ENCODE results near the gene PTH1R.
A peak's percentile ranks its signal among the peaks of the same experiment; 100 is the strongest.
"Not testable (repeated sequence)": the region's sequence is repeated elsewhere in the genome, so short reads cannot be mapped to it uniquely, and the experiment has no call there.

PTH1R gene

DNA sequence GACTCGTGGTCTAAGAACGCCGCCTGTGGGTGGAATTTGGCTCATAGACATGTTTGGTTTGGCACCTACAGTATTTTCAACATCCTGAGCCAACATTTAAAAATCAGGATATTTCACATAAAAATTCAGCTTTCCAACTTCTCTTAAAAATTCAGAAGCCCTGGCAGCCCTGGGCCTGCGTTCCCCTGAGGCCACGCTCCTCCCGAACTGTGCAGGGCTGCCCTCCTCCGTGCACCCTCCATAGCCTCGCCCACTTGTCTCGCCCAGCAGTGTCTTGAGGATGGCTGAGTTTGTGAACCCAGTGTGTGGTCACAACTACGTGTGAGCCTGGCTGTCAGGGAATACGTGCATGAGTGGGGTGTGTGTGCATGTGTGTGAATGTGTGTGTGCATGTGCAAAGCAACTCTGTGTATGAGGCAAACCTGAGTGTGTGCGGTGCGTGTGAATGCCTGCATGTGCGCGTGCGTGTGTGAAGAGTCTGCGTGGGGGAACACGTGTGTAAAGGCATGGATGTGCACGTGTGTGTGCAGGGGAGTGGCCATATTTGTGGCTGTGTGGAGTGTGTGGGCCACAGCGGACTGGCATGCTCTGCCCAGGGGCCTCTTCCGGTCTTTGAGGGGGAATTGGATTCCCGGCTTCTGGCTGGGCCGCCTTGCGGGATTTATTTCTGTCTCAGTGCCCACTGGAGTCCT, 30.9 kb downstream of the PTH1R start:
- DNase-seq (ENCODE audit: extremely low spot score, insufficient read length, low read depth) (no peak), FAIRE-seq (no peak)

GRCh38 chr3:46908986-46909534, 31.5 kb downstream of the PTH1R start:
- FAIRE-seq (no peak), DNase-seq (ENCODE audit: extremely low spot score, insufficient read length, low read depth) (no peak)

DNA sequence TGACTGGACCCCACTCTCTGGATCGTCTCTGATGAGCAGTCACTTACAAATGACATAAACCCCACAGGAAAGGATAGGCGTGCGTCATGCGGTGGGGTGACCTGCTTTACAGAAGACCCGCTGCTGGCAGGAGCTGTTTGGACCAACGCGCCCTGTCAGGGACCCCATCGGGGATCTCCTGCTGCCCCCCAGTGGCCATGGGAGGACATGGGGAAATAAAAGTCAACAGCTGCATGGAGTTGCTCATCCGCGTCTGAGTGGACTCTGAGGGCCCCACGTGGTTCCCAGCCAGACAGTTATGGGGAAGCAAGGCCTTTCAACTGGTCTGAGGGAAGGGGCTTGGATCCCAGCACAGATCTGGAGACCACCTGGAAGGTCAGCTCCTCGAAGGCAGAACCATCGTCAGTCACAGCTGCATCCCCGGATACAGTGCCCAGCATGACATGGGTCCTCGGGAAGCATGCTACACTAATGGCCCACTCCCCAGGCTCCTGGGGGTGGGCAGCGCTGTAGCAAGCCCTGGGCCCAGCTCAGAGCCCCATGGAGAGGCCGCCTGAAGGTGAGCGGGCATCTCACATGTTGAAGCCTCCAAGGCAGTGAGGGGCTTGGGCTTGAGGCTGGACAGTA, 32.1 kb downstream of the PTH1R start:
- FAIRE-seq = peak; percentile 59

DNA sequence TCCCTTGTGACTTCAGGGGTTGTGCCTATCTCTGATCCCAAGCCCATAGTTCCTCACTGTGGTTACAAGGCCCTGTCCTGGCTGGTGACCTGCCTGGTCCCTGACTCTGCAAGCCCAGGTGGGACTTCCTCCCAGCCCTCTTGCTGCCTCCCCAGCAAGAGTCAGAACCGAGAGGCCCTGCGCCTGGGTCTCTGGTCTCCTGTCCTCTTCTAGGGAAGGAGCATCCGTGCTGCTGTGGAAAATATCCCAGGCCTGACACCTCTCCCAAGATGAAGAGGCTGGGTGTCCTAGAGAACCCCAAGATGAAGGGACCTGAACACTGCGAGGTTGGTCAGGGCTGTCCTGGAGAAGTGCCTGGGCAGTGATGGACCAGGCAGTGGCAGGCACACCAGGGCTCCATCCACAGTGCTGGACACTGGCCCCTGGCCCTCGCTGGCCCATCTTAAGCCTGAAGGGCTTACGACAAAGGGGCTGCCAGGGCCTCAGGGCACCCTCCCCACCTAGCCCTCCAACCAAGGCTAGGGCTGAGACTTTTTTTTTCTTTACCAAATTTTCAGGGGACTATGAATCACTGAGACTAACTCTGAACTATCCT, 32.7 kb downstream of the PTH1R start:
- DNase-seq (ENCODE audit: extremely low spot score, insufficient read length, low read depth) = no peak
- FAIRE-seq = no peak

More for the DNA sequence above, 32.1 kb downstream of the PTH1R start:
- peak; percentile 81 for DNase-seq (ENCODE audit: extremely low spot score, insufficient read length, low read depth)

GRCh38 chr3:46910914-46911313, 33.4 kb downstream of the PTH1R start:
- not testable (repeated sequence) for FAIRE-seq; DNase-seq (ENCODE audit: extremely low spot score, insufficient read length, low read depth)

DNA sequence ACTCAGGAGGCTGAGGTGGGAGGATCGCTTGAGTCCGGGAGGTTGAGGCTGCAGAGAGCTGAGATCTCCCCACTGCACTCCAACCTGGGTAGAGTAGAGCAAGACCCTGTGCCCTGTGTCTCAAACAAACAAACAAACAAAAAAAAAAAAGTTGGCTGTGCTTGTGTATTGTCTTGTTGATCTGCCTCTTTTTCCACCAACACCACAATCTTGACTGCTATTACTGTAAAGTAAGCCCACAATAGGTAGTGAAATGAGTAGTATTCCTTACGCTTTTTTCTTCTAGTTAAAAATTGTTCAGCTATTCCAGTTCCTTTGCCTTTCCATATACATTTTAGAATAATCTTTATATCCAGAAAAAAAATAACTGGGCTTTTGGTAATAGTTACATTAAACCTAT, 35.5 kb downstream of the PTH1R start:
- DNase-seq (ENCODE audit: extremely low spot score, insufficient read length, low read depth) (no peak), FAIRE-seq (no peak)

DNA sequence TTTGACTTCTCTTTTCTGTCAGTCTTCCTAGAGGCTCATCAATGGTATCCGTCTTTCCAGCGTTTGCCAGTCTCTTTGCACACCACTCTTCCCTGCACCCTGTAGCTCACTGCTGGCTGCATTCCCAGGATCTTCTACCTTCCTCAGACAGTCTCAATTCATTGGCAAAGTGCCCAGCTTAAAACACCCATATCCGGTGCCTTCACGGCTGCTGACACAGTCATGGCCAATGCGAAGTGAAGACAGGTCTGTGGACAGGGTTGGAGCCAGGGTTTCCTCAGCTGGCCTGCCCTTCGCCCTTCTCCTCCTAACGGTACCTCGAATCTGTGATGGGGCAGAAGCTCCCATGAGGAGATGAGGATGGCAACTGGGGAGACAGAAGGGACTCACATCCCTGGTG, 36.1 kb downstream of the PTH1R start:
- FAIRE-seq (no peak), DNase-seq (ENCODE audit: extremely low spot score, insufficient read length, low read depth) (no peak)

DNA sequence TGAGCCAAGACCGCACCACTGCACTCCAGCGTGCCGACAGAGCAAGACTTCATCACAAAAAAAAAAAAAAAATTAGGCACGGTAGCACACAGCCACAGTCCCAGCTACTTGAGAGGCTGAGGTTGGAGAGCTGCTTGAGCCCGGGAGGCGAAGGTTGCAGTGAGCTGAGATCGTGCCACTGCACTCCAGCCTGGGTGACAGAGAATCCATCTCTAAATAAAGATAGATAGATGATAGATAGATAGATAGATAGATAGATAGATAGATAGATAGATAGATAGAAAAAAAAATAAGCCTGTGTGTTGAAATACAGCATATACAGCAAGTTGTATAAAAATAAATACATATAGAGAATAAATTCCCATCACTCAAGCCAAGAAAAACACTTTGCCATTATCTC, 37.3 kb downstream of the PTH1R start:
- FAIRE-seq = no peak
- no peak for DNase-seq (ENCODE audit: extremely low spot score, insufficient read length, low read depth)

- FAIRE-seq (no peak), DNase-seq (ENCODE audit: extremely low spot score, insufficient read length, low read depth) (no peak)
Observed at GRCh38 chr3:46915297-46915822, 37.8 kb downstream of the PTH1R start.

DNA sequence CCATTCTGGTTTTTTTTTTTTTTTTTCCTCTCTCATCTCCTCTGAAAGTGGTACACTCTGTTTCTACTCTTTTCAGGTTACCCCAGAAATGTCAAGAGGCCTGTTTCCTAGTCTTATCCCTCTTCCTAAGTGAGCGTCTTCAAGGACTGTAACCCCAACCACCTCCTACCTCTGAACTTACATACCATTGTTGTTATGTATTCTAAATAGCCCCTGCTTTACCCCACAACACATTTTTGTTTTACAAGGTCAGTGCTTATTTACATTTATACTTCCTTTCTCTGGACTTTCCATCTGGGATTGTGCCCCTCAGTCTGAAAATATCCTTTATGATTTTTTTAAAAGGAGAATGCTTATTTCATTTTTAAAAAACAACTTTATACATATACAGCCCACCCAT, 38.8 kb downstream of the PTH1R start:
- FAIRE-seq = no peak
- no peak for DNase-seq (ENCODE audit: extremely low spot score, insufficient read length, low read depth)

DNA sequence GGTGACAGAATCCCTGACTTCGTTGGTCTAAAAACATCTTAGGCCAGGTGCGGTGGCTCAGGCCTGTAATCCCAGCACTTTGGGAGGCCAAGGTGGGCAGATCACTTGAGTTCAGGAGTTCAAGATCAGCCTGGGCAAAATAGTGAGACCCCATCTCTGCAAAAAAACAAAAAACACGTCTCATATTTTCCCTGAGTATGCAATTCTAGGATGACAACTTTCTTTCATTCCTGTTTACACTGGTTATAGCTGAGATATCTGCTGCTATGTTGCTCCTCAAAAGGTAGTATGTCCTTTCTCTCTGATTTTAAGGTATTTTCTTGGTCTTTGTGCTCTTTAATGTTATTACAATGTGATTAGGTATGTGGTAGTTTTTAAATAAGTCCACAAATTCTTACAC, 39.3 kb downstream of the PTH1R start:
- no peak for DNase-seq (ENCODE audit: extremely low spot score, insufficient read length, low read depth)
- no peak for FAIRE-seq

DNA sequence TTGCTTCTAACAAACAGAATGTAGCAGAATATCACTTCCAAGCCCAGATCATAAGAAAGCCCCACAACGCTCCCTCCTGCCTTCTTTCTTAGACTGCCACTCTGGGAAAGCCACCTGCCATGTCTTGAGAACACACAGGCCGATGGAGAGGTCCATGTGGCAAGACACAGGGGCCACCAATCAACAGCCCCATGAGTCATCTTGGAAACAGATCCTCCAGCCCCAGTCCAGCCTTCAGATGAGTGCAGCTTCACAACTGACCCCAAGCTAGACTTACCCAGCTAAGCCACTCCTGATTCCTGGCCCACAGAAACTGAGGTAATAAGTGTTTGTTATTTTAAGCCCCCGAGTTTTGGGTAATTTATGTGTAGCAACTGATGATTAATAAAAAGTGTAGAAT, 39.7 kb downstream of the PTH1R start:
- no peak for DNase-seq (ENCODE audit: extremely low spot score, insufficient read length, low read depth)
- no peak for FAIRE-seq

- FAIRE-seq (no peak), DNase-seq (ENCODE audit: extremely low spot score, insufficient read length, low read depth) (no peak)
Observed at GRCh38 chr3:46918202-46918601, 40.7 kb downstream of the PTH1R start.

DNA sequence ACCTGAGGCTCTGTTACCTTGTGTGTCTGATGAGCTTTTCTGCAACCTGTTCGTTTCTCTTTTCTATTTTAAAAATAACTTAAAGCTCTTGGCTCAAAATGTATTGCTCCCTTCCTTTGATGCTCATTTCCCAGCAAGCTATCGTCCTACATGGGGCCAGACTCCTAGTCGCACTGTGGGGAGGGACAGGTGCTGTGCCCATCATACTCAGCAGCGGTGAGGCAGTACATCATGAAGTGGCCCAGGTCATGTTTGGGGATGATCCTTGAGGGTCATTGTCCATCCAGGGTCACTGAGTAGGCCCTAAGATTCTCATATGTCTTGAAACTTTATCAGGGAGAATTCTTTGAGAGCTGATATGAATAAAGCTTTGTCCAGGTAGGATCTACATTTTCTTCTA, 41.1 kb downstream of the PTH1R start:
- DNase-seq (ENCODE audit: extremely low spot score, insufficient read length, low read depth) = no peak
- FAIRE-seq = no peak

GRCh38 chr3:46921041-46921440, 43.5 kb downstream of the PTH1R start:
- FAIRE-seq = no peak
- no peak for DNase-seq (ENCODE audit: extremely low spot score, insufficient read length, low read depth)

GRCh38 chr3:46921871-46922271, 44.4 kb downstream of the PTH1R start:
- no peak for FAIRE-seq

DNA sequence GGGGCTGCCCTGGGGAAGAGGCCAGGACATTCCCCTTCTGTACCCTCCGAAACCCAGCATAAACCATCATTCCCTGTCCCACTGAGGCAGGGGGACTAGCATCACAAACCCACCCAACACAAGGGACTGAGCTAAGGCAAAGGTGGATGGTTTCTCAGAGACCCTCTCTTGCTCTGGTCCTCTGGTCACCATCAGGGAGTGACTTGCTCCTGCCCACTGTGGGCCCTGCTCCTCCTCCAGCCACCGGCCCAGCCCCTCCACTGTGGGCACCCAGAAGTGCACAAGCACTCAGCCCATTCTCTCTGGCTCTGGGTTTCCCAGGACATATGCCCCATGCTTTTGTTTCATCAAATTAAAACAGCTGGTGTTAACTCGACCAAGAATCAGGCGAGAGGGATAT, 44.9 kb downstream of the PTH1R start:
- DNase-seq (ENCODE audit: extremely low spot score, insufficient read length, low read depth) = no peak
- no peak for FAIRE-seq

More at GRCh38 chr3:46921871-46922271, 44.4 kb downstream of the PTH1R start:
- DNase-seq (ENCODE audit: extremely low spot score, insufficient read length, low read depth) = no peak

- FAIRE-seq (no peak), DNase-seq (ENCODE audit: extremely low spot score, insufficient read length, low read depth) (no peak)
Observed at GRCh38 chr3:46922871-46923558, 45.5 kb downstream of the PTH1R start.

- FAIRE-seq (no peak), DNase-seq (ENCODE audit: extremely low spot score, insufficient read length, low read depth) (no peak)
Observed at GRCh38 chr3:46923559-46924350, 46.2 kb downstream of the PTH1R start.

Measured in GM18507 (cell line).